Measurements from ENCODE around the gene PCDHGA1.
"Not testable (repeated sequence)": the region's sequence is repeated elsewhere in the genome, so short reads cannot be mapped to it uniquely, and the experiment has no call there.

Gene PCDHGA1

DNA sequence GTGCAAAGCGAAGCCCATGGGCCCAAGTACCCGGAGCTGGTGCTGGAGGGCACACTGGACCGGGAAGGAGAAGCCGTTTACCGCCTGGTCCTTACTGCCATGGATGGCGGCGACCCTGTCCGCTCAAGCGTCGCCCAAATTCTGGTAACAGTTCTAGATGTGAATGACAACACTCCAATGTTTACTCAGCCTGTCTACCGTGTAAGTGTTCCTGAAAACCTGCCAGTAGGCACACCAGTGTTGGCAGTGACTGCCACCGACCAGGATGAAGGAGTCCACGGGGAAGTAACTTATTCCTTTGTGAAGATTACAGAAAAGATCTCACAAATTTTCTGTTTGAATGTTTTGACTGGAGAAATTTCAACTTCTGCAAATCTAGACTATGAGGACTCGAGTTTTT lies 44.3 kb downstream of the PCDHGA1 start:
- TF ChIP-seq, protein P1, sequence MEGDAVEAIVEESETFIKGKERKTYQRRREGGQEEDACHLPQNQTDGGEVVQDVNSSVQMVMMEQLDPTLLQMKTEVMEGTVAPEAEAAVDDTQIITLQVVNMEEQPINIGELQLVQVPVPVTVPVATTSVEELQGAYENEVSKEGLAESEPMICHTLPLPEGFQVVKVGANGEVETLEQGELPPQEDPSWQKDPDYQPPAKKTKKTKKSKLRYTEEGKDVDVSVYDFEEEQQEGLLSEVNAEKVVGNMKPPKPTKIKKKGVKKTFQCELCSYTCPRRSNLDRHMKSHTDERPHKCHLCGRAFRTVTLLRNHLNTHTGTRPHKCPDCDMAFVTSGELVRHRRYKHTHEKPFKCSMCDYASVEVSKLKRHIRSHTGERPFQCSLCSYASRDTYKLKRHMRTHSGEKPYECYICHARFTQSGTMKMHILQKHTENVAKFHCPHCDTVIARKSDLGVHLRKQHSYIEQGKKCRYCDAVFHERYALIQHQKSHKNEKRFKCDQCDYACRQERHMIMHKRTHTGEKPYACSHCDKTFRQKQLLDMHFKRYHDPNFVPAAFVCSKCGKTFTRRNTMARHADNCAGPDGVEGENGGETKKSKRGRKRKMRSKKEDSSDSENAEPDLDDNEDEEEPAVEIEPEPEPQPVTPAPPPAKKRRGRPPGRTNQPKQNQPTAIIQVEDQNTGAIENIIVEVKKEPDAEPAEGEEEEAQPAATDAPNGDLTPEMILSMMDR (IDR thresholded peaks at IDR 0.05; ENCODE audit: insufficient read depth, missing control alignments) = no peak
- FAIRE-seq = no peak

DNA sequence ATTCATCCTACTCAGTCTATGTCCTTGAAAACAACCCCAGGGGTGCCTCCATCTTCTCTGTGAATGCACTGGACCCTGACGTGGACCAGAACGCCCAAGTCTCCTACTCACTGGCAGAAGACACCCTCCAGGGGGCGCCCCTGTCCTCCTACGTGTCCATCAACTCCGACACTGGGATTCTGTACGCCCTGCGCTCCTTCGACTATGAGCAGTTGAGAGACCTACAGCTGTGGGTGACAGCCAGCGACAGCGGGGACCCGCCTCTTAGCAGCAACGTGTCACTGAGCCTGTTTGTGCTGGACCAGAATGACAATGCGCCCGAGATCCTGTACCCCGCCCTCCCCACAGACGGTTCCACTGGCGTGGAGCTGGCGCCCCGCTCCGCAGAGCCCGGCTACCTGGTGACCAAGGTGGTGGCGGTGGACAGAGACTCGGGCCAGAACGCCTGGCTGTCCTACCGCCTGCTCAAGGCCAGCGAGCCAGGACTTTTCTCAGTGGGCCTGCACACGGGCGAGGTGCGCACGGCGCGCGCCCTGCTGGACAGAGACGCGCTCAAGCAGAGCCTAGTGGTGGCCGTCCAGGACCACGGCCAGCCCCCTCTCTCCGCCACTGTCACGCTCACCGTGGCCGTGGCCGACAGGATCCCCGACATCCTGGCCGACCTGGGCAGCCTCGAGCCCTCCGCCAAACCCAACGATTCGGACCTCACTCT lies 45.3 kb downstream of the PCDHGA1 start:
- not testable (repeated sequence) for FAIRE-seq; DNase-seq (ENCODE audit: insufficient read length, low spot score)

More for the DNA sequence above, 44.3 kb downstream of the PCDHGA1 start:
- no peak for DNase-seq (ENCODE audit: insufficient read length, low spot score)

DNA sequence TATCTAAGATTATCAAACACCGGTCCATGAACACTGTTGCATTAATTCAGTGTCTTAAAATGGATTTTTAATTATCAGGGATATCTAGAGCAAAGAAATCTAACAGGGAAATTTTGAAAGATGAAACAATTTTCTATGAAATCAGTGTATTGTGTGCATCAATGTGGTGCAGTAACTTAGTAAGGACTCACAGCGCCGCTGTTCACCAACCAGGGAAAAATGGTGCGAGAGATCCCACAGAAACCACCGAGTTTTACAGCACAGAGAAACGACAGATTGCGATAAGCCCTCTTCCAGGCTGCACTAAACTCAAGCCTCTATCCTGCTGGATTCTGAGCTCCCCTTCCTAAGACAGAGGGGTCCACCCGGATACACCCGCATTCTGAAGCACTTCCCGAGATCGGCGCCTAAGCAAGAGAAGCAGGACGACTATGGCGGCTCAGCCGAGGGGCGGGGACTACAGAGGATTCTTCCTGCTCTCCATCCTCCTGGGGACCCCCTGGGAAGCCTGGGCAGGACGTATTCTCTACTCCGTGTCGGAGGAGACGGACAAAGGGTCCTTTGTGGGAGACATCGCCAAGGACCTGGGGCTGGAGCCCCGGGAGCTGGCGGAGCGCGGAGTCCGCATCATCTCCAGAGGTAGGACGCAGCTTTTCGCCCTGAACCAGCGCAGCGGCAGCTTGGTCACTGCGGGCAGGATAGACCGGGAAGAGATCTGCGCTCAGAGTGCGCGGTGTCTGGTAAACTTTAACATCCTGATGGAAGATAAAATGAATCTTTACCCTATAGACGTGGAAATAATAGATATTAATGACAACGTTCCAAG lies 52.4 kb downstream of the PCDHGA1 start, which contains the start of gene PCDHGA7:
PCDHGA7 (plus strand) TSS at position 274 of the 826 bp plus-strand sequence; CDS start at position 432, 158 bp downstream.
- FAIRE-seq = no peak
- TF ChIP-seq, protein P1 (IDR thresholded peaks at IDR 0.05; ENCODE audit: insufficient read depth, missing control alignments) = no peak

DNA sequence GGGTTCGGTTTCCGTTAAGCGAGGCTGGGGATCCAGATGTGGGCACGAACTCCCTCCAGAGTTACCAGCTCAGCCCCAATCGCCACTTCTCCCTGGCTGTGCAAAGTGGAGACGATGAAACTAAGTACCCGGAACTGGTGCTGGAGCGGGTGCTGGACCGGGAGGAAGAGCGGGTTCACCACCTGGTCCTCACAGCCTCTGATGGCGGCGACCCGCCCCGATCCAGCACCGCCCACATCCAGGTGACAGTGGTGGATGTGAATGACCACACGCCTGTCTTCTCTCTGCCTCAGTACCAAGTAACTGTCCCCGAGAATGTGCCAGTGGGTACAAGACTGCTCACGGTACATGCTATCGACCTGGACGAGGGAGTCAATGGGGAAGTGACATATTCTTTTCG lies 53.0 kb downstream of the PCDHGA1 start:
- FAIRE-seq = no peak
- TF ChIP-seq, protein P1 (IDR thresholded peaks at IDR 0.05; ENCODE audit: insufficient read depth, missing control alignments) = no peak

More for the DNA sequence above, 52.4 kb downstream of the PCDHGA1 start, which contains the start of gene PCDHGA7:
- no peak for DNase-seq (ENCODE audit: insufficient read length, low spot score)

DNA sequence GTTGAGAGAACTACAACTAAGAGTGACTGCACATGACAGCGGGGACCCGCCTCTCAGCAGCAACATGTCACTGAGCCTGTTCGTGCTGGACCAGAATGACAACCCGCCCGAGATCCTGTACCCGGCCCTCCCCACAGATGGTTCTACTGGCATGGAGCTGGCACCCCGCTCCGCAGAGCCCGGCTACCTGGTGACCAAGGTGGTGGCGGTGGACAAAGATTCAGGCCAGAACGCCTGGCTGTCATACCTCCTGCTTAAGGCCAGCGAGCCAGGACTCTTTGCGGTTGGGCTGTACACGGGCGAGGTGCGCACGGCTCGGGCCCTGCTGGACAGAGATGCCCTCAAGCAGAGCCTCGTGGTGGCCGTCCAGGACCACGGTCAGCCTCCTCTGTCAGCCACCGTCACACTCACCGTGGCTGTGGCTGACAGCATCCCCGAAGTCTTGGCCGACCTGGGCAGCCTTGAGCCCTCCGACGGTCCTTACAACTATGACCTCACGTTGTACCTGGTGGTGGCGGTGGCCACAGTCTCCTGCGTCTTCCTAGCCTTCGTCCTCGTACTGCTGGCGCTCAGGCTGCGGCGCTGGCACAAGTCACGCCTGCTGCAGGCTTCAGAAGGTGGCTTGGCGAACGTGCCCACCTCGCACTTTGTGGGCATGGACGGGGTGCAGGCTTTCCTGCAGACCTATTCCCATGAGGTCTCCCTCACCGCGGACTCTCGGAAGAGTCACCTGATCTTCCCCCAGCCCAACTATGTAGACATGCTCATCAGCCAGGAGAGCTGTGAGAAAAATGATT lies 54.4 kb downstream of the PCDHGA1 start:
- TF ChIP-seq, protein P1 (IDR thresholded peaks at IDR 0.05; ENCODE audit: insufficient read depth, missing control alignments) = no peak
- DNase-seq (ENCODE audit: insufficient read length, low spot score) (no peak), FAIRE-seq (no peak)

More for the DNA sequence above, 53.0 kb downstream of the PCDHGA1 start:
- DNase-seq (ENCODE audit: insufficient read length, low spot score) = no peak

DNA sequence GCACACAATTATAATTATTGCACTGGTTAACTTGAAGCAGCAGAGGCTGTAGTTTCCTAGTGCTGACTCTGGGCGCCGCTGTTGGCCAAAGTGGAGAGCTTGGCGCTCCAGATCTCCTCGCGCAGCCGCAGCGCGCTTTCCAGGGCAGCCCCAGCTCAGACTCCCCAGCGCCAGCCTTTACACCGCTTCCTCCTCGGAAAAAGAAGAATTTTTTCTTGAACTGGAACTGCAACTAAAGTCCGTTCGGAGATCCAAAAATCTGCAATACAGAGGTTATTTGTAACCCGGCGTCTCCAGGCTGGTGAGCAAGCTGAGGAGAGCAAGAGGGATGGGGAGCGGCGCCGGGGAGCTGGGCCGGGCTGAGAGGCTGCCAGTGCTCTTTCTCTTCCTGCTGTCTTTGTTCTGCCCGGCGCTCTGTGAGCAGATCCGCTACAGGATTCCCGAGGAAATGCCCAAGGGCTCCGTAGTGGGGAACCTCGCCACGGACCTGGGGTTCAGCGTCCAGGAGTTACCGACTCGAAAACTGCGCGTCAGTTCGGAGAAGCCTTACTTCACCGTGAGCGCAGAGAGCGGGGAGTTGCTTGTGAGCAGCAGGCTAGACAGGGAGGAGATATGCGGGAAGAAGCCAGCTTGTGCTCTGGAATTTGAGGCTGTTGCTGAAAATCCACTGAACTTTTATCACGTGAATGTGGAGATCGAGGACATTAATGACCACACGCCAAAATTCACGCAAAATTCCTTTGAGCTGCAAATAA lies 57.4 kb downstream of the PCDHGA1 start, which contains the start of gene PCDHGB4:
PCDHGB4 (plus strand) TSS at position 142 of the 755 bp plus-strand sequence; CDS start at position 329, 187 bp downstream.
- FAIRE-seq; DNase-seq (ENCODE audit: insufficient read length, low spot score): not testable (repeated sequence)

DNA sequence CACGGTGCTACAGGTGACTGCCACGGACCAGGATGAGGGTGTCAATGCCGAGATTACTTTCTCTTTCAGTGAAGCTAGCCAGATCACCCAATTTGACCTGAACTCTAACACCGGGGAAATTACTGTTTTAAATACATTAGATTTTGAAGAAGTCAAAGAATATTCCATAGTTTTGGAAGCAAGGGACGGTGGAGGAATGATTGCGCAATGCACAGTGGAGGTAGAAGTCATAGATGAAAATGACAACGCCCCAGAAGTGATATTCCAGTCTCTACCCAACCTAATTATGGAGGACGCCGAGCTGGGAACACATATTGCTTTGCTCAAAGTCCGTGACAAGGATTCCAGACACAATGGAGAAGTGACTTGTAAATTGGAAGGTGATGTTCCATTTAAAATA lies 58.3 kb downstream of the PCDHGA1 start:
- FAIRE-seq = no peak
- DNase-seq (ENCODE audit: insufficient read length, low spot score) = no peak
- TF ChIP-seq, protein P1 (IDR thresholded peaks at IDR 0.05; ENCODE audit: insufficient read depth, missing control alignments) = no peak

All from D721Med (cell line).